Suppressor macrophage treated with lipopolysaccharide for 1 hour (primary cell): Measurements from ENCODE around the gene RPL35A.
A peak's percentile ranks its signal among the peaks of the same experiment; 100 is the strongest.
"Not testable (repeated sequence)": the region's sequence is repeated elsewhere in the genome, so short reads cannot be mapped to it uniquely, and the experiment has no call there.

Experiments
- DNase-seq, 3 donors: peaks; one replicate each; pipeline ENCODE4 v3.0.0-alpha.2; 2020 to 2022

The RPL35A gene

DNA sequence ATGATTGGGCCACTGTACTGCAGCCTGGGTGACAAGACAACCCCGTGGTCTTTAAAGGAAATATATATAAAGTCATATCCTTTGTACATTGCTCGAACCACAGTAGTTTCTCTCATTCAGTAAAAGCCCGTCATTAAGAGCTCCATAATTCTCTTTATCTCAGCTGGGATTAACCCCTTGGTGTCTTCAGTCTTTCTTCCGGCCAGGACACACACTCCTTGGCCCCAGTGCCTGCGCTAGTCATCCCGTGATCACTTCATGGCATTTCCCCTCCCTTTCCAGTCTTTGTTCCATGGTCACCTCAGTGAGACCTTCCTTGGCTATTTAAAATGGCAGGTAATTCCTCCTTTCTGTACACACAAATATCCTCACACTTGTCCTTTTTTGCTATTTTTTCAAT lies 3.3 kb downstream of the RPL35A start:
- DNase-seq = no peak

DNA sequence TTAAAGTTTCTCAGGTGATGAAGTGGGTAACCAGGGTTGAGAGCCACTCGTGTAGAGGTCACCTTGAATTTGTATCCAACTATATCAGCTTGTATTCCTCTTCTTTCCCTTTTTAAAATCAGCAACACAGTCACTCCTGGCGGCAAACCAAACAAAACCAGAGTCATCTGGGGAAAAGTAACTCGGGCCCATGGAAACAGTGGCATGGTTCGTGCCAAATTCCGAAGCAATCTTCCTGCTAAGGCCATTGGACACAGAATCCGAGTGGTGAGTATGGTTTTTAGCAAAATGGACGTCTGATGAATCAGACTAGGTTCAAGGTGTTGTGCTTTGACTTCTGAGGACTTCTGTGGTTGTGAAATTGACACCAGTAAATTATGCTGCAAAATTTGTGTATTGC lies 3.9 kb downstream of the RPL35A start:
- no peak for DNase-seq

DNA sequence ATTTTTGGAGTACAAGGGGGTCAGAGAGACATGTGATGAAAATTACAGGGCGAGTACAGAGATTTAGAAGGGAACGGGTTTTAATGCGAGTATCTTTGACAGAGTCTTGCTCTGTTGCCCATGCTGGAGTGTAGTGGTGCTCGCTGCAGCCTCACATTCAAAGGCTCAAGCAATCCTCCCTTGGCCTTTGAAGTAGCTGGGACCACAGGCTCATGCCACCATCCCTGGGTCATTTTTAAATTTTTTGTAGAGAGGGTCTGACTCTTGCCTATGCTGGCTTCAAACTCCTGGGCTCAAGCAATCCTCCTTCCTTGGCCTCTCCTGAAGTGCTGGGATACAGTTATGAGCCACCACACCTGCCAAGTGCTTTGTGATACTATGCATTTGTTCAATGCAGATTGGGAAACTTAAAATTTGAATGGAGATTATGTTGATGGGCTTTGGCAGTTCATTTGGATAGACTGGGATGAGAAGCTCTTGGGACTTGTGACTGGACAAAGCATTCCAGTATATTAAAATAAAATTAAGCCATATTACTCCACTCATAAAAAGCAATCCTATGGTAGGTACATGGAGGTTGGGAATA lies 6.0 kb downstream of the RPL35A start:
- no peak for DNase-seq

DNA sequence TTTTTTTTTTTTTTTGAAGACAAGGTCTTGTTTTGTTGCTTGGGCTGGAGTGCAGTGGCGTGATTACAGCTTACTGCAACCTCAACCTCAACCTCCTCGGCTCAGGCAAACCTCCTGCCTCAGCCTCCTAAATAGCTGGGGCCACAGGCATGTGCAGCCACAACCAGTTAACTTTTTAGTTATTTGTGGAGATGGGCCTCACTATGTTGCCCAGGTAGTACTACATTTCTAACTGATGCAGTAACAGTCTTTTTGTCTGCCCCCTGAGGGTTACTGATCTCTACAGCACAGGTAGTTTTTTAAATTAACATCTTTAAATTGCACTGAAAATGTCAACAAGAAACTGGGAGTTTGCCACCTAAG lies 6.6 kb downstream of the RPL35A start:
- no peak for DNase-seq

DNA sequence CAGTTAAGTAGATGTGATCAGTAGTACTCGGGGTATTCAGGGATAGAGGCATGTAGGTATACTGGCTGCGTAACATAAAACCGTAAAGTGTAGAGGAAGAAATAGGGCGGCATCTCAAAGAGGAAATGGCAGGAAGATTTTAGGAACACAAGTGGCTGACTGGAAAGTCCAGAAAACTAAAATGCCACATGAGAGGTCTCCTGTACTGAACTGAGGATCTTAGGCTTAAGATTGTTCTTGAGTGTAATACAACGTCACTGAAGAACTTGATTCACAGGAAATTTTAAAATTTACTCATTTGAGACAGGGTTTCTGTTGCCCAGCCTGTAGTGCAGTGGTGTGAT lies 7.8 kb downstream of the RPL35A start:
- peak; percentile 64 to 89 (median 84) for DNase-seq

DNA sequence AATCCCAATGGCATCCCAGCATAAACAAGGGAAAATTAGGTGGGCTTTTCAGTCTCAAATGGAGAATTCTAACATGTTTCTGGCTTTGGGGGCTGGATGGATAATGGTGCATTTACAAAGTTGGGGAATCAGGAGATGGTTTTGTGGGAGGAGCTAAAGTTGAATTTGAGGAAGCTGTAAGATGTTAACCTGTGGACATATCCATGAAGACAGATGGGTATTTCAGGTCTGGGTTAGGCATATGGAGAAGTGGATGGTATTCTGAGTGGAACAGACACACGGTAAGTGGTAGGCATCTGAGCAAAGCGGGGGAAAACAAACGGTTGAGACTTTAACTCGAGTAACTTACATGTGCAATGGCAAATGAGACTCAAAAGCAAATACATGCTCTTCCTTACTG lies 8.4 kb downstream of the RPL35A start:
- peak in 1 of 3 donors; percentile 13 for DNase-seq

DNA sequence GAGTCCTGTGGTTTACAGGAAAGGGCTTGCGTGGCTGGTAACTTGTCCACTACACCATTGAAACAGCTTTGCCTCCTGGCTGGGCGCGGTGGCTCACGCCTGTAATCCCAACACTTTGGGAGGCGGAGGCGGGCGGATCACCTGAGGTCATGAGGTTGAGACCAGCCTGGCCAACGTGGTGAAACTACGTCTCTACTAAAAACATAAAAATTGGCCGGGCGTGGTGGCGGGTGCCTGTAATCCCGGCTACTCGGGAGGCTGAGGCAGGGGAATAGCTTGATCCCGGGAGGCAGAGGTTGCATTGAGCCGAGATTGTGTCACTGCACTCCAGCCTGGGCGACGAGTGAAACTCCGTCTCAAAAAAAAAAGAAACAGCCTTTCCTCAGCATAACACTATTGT lies 8.9 kb downstream of the RPL35A start:
- not testable (repeated sequence) for DNase-seq

DNA sequence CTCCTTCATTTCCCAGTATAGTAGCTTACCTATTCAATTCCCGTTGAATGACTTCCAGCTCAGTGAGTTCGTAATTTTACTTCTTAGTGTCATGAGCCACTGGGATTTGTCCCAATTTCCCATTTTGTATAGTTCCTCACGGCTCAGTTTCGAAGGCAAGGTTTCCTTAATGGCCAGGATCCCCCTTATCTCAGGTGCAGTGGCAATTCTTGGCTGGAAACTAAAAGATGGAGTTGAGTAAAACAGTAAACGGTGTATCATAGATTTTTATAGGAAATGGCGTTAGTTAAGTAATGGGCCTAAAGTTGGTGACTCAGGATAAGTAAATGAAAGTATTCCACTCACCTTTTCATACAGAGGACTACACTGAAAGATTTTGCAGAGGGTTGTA lies 9.5 kb downstream of the RPL35A start:
- DNase-seq = no peak

DNA sequence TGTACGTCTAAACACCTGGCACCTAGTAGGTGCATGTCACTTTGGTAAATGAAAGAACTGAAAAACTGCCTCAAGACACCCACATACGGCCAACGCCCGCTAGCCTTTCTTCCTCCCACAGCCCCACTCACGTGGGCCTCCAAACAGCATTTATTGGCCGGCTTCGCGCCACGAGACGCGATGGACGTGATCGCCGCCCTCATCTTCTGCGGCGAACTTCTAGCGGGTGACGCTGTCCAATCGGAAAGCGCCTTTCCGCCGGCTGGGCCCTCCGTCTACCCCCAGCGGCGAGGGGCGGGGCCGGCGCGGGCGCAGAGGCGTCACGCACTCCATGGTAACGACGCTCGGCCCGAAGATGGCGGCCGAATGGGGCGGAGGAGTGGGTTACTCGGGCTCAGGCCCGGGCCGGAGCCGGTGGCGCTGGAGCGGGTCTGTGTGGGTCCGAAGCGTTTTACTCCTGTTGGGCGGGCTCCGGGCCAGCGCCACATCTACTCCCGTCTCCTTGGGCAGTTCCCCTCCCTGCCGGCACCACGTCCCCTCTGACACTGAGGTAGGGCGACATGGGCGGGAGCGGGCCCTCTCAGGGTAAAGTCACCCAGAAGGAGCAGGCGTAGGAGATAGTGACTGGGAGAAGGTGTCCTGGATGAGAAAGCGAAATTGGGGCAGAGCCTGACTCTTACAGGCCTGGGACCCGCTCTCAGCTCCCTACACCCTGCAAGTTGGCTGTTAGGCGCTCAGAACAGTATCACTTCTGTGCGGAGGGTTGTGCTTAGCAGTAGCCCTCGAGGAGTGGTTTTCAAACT lies 10.1 kb downstream of the RPL35A start, which contains the start of gene LMLN:
TSS of gene LMLN (plus strand) at position 327 of the 803 bp plus-strand sequence. CDS start at position 356, 29 bp downstream.
- DNase-seq = peak; percentile 98 to 99 (median 99)

DNA sequence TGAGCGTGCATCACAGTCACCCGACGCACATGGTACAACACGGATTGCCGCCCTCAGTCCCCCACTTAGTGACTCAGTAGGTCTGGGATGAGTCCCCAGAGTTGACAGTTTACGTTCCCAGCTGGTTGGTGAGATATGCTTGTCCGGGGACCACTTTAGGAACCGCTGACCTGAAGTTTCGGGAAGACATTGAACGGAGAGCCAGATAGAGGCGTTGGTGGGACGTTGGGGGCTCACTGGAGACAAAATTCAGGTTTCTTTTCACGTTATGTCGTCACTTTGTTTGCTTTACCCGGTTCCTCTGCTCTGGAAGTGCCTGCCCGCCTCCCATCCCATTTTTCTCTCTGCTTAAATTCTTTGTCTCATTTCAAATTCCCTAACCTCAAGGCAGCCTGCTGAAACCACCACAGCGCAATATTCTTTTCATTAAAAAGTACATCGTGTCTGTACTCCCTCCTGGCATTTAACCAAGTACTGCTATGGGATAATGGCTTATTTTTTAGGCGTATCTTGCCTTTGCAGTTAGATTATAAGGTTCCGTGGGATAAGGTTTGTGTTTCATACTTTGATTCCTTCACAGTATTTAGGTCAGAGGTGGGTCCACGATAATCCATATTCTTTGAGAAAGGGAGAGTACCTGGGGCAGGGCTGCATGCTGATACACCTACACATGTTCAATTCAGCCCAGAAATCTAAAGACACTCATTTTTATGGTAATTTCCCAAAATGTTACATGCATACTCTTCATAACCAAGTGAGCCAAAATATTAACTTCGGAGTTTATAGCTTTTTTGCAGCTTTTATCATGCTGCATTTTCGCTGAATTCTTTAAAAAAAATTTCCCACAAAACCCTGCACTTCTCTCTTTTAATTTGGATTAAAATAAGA lies 10.9 kb downstream of the RPL35A start:
- peak in 2 of 3 donors; percentile 79 to 86 for DNase-seq

DNA sequence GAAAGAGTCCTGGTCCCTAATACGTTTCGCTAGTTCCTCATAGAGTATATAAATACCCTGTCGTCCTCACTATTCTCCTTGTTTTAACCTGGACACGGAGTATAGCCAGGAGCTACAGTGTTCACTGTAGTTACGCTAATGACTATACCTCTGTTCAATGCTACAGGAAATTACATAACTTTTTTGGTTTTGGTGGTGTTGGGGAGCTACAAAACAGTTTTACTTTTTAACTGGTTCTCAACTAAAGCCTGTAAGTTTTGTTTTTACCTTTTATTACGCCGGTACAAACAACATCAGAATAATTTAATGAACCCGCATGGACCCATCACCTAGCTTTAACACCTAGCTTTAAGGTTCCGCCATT lies 11.6 kb downstream of the RPL35A start:
- DNase-seq = no peak

DNA sequence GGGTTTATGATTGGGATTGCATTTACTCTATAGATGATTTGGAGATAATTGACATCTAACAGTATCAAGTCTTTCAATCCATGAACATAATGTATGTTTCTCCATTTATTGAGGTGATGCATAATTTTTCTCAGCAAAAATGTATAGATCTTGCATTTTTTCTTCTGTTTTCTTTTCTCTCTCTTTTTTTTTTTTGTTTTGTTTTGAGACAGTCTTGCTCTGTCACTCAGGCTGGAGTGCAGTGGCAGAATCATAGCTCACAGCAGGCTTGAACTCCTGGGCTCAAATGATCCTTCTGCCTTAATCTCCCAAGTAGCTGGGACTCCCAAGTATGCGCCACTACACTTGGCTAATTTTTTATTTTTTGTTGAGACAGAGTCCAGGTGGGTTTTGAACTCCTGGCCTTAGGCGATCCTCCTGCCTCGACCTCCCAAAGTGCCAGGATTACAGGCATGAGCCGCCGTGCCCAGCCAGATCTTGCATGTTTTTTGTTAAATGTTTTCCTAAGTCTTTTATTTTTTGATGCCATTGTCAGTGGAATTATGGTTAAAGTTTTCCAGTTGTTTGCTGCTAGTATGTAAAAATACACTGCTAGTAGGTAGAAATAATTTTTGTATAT lies 13.1 kb downstream of the RPL35A start:
- no peak for DNase-seq

DNA sequence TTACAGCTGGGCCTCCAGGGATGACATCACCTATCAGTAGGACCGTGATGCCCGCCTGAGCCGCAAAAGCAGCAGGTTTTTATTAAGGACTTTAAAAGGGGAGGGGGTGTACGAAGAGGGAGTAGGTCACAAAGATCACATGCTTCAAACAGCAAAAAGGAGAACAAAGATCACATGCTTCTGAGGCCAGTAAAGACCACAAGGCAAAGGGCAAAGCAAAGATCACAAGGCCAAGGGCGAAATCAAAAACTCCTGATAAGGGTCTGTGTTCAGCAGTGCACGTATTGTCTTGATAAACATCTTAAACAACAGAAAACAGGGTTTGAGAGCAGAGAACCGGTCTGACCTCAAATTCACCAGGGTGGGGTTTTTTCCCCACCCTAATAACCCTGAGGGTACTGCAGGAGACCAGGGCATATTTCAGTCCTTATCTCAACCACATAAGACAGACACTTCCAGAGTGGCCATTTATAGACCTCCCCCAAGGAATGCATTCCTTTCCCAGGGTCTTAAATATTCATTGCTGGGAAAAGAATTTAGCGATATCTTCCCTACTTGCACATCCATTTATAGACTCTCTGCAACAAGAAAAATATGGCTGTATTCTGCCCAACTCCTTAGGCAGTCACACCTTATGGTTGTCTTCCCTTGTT lies 17.5 kb downstream of the RPL35A start:
- DNase-seq = not testable (repeated sequence)

DNA sequence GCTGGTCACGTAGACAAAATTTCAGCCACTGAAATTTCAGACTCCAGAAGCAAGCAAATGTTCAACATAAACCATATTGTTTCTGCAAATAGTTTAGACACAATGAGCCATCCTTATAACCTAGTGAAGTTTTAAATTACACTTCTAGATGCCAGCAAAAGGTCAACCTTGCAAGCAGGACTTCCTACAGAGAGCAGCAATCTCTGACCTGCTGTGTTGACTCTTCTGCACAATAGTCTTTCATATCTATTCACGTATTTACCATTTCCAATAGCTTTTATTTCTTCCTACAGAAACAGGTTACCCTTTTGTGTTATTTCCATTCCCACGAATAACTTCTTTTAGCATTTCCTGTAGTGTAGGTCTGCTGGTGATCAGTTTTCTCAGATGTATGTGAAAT lies 20.6 kb downstream of the RPL35A start:
- DNase-seq = no peak

DNA sequence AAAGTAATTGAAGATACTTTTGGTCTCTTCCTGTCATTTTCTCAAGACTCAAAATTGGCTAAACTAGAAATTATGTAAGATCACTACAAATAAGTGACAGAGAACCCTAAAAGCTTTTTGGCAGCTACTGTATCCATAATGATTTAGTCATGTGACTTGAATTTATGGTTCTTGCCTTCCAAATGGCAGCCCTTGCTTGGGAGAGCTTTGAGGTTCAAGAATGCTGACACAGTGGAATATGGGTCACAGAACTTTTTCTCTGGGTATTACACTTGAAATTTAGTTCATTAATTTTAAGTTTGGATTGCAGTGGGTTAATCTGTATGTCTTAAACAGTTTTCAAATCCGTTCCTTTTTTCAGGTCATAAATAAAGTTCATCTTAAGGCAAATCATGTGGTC lies 24.0 kb downstream of the RPL35A start:
- no peak for DNase-seq

DNA sequence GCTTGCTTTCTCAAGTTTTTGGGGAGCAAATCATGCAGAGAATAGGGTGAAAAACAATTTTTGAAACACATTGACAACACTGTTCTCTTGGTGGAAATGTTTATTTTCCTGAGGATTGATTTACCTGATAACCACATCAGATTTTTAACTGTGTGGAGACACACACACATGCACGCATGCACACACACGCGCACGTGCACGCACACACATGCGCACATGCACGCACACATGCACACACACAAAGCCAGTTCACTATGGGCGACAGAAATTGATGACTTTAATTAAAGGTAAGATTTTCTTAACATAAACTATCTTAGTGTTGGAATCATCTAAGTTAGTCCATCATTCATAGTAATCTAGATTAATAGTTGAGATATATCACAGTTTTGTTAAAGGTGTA lies 25.3 kb downstream of the RPL35A start:
- DNase-seq = no peak

DNA sequence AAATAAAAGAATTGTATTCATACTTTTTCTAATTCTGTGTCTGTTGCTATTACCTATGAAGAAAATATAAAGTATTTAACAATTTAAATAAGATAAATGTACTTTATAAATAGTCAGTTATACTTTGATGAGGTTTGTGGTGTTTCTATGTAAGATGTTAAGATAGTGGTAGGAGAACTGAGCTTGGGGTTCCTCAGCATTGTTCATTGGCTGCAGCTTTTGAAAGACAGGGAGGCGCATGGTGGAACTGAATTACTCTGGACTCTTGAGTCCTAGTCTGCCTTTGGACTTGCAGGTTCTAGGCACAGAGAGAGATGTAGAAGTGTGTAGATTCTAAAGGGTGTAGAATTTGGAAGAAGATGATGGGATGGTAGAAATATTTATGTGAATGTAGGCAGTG lies 33.1 kb downstream of the RPL35A start:
- DNase-seq = no peak

DNA sequence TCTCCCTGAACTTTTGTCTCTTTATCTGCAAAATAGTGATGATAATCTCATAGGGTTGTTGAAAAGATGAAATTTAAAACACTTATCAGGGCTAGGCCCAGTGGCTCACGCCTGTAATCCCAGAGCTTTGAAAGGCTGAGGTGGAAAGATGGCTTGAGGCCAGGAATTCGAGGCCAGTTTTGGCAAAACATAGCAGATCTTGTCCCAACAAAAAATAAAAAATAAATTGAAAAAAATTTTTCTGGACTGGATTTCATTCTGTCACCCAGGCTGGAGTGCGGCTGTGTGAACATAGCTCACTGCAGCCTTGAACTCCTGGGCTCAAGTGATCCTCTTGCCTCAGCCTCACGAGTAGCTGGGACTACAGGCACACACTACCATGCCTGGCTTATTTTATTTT lies 39.7 kb downstream of the RPL35A start:
- no peak for DNase-seq

DNA sequence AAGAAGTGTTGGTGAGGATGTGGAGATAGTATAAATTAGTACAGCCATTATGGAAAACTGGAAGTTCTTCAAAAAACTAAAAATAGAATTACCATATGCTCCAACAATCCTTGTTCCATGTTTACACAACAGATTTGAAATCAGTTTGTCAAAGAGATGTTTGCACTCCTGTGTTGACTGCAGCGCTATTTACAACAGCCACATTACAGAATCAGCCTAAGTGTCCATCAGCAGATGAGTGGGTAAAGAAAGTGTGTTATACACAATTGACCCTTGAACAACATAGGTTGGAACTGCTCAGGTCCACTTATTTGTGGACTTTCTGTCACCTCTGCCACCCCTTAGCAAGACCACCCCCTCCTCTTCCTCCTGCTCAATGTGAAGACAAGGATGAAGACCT lies 44.7 kb downstream of the RPL35A start:
- no peak for DNase-seq

DNA sequence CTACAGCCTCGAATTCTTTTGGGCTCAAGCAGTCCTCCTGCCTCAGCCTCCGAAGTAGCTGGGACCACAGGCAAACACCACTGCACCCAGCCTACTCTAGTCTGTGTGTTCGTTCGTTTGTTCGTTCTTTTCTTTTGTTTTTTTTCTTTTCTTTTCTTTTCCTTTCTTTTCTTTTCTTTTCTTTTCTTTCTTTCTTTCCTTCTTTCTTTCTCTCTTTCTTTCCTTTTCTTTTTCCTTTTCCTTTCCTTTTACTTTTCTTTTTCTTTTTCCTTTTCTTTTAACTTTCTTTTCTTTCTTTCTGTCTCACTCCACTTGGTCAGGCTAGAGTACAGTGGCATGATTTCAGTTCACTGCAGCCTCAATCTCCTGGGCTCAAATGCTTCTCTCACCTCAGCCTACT lies 46.9 kb downstream of the RPL35A start:
- DNase-seq = no peak

DNA sequence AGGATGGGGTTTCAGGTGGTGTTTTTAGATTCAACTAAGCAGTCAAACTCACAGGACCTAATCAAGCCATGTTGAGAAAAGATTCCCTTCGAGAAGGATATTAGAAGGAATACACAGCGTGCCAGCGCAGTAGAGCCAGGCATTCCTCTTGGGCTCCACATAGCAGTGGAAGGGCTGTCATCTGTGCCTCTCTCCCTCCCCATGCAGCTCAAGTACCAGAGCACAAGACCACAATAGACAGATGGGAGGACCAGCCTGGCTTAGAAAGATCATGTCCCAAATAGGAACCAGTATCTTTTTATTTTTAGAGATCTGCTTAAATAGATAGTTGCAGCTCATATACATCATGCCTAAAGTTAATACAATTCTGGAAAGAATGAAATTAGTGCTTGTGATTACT lies 47.9 kb downstream of the RPL35A start:
- DNase-seq = no peak
